Stimulated activated CD8-positive, alpha-beta memory T cell treated with anti-CD3 and anti-CD28 coated beads, Interleukin-15, amount 100 ng/mL, for 1 hour (primary cell): Measurements from ENCODE around the gene TMEM182.

ENCODE experiments used
- DNase-seq: peaks from one replicate; pipeline ENCODE4 v3.0.0-alpha.2; 2020; ENCODE audit warnings: low read depth

Gene TMEM182

GRCh38 chr2:102801858-102802699 lies 40.2 kb downstream of the TMEM182 start:
- DNase-seq, result no peak

GRCh38 chr2:102803041-102803896 lies 41.4 kb downstream of the TMEM182 start:
- DNase-seq, result no peak

- DNase-seq, result no peak
Observed at GRCh38 chr2:102803897-102804217, 42.0 kb downstream of the TMEM182 start.

GRCh38 chr2:102806250-102806837 lies 44.5 kb downstream of the TMEM182 start:
- peak; percentile 4 for DNase-seq

GRCh38 chr2:102809291-102810189 lies 47.7 kb downstream of the TMEM182 start:
- no peak for DNase-seq

GRCh38 chr2:102815285-102815684 lies 53.5 kb downstream of the TMEM182 start:
- DNase-seq, result no peak

GRCh38 chr2:102826904-102827303 lies 65.1 kb downstream of the TMEM182 start:
- DNase-seq, result no peak

GRCh38 chr2:102832789-102833188 lies 71.0 kb downstream of the TMEM182 start:
- DNase-seq, result no peak

GRCh38 chr2:102834523-102835273 lies 72.9 kb downstream of the TMEM182 start:
- DNase-seq, result no peak

GRCh38 chr2:102837626-102838198 lies 75.9 kb downstream of the TMEM182 start:
- no peak for DNase-seq

GRCh38 chr2:102839668-102840388 lies 78.0 kb downstream of the TMEM182 start:
- no peak for DNase-seq

- no peak for DNase-seq
Observed at GRCh38 chr2:102841107-102841840, 79.4 kb downstream of the TMEM182 start.

- no peak for DNase-seq
Observed at GRCh38 chr2:102843764-102844443, 82.1 kb downstream of the TMEM182 start.

- no peak for DNase-seq
Observed at GRCh38 chr2:102844911-102845310, 83.1 kb downstream of the TMEM182 start.

- DNase-seq, result no peak
Observed at GRCh38 chr2:102848366-102848839, 86.6 kb downstream of the TMEM182 start.

- DNase-seq, result no peak
Observed at GRCh38 chr2:102850888-102851287, 89.1 kb downstream of the TMEM182 start.

GRCh38 chr2:102852867-102853266 lies 91.0 kb downstream of the TMEM182 start:
- DNase-seq, result no peak
